Ovary (tissue), 3 donors: Measurements from ENCODE around the gene RNF10.

Experiments
- CTCF ChIP-seq, 3 donors: fragments of 450-650 bp in 2 of 3; fragments of 200-600 bp in 1 of 3; IDR thresholded peaks; one replicate each; pipeline versions ENCODE4 v1.5.1 to v1.8.0; 2016 to 2022; ENCODE audit warnings: antibody characterized with exemption in 3 of 3, mild to moderate bottlenecking in 1 of 3
- POLR2A ChIP-seq: fragments of 450-650 bp; IDR thresholded peaks from one replicate; pipeline ENCODE4 v1.6.1; 2017; ENCODE audit warnings: antibody characterized with exemption, mild to moderate bottlenecking, moderate library complexity
- donor health status: DM: no; HTN: no; CAD: no.

- TF ChIP-seq CTCF (IDR thresholded peaks at IDR 0.05) (no peak), POLR2A (no peak)
Observed at GRCh38 chr12:120498870-120499515, 35.2 kb upstream of the RNF10 start.
